DND-41 (cell line): ENCODE data around the gene DPF3.

ENCODE experiments used
- CTCF ChIP-seq: IDR thresholded peaks from 2 replicates; pipeline ENCODE4 v1.5.1; 2012; ENCODE audit warnings: borderline replicate concordance, low read length, moderate library complexity, mild to moderate bottlenecking; ENCODE audit not compliant: poor library complexity, severe bottlenecking; ENCODE audit errors: extremely low read depth
- EZH2 ChIP-seq: IDR thresholded peaks from 3 replicates; pipeline ENCODE4 v1.6.1; 2012; ENCODE audit warnings: borderline replicate concordance, low read depth, mild to moderate bottlenecking, moderate library complexity, low read length, inconsistent platforms; ENCODE audit not compliant: severe bottlenecking

GRCh38 chr14:72774141-72774540 is 119.8 kb downstream of the DPF3 start:
- TF ChIP-seq EZH2 = no peak
- TF ChIP-seq CTCF = no peak
